Ecto neural progenitor cell (in vitro differentiated cells): ENCODE results near the gene TMEM174.

Experiments used
- DNase-seq: peaks from one replicate; pipeline ENCODE4 v3.0.0-alpha.2; 2018; ENCODE audit warnings: low spot score

TMEM174 gene

DNA sequence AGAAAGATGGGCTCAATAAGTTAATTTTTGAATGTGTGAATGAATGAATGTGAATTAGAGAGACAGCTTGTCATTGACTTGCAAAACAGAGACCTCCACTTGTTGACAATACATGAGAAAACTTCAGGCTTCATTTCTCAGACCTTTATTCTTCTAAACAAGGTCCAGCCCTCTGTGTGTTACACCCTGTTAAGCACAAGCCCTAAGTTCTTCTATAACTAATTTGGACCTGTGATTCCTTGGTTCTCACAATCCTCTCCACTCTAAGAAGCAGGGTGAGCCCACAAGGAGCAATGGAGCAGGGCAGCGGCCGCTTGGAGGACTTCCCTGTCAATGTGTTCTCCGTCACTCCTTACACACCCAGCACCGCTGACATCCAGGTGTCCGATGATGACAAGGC lies at the start of gene TMEM174:
Gene TMEM174 (plus strand): TSS at position 243 of the 400 bp plus-strand sequence. CDS start 51 bp downstream, at position 294.
- DNase-seq = no peak

DNA sequence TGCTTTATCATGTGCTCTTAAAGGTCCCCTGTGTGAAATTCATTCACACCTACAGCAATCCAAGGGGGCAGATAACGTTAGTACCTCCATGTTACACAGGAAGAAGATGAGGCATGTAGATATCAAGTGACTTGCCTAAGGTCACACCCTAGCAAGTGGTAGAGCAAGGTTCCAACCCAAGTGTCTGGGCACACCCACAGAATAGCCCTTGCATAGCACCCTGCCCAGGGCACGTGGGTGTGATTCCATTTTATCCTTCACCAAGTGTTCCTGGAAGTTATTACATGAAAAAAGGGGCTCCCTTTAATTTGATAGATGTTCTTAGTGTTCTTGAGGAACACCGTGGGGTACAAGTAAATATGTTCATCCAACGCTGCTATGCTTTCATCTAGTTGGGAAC lies 47.7 kb upstream of the TMEM174 start:
- DNase-seq = no peak

DNA sequence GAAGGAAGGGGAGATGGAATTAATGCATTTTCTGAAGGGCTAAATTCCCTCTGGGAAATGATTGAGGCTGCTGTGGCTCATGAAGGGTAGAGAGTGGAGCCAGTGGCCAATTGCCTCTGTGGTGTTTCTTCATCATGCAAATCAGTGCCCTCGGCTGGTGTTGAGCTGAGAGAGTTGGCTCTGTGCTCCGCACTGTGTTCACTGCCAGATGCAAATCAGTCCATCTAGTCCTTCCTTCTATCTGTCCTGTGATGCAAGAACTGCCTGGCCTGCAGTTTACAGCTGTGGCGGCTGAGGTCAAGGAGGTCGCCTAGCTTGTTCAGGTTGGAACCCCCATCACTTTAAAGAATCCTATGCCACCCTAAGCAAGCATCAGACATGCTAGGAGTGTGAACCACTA lies 46.6 kb upstream of the TMEM174 start:
- DNase-seq = no peak

- no peak for DNase-seq
Observed at GRCh38 chr5:73126957-73127356, 46.0 kb upstream of the TMEM174 start.

DNA sequence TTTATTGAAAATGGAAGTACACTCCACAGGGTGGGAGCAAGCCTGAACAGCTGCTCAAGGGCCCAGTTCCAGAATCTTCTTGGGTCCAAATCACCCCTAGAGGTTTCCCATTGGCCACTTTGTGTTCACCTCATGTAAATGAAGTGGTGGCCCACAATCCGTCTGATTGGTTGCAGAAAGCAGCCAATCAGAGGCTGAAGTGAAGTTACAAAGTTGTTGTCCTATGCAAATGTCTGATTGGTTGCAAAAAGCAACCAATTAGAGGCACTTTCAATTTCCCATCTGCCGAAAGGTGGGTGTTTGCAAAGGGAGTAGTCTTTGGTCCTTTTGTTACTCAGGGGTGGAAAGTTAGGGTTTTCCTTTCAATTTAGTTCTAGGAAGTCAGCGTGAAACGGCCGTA lies 43.9 kb upstream of the TMEM174 start:
- peak; percentile 7 for DNase-seq

GRCh38 chr5:73130811-73131210 lies 42.2 kb upstream of the TMEM174 start:
- no peak for DNase-seq

GRCh38 chr5:73131711-73132425 lies 41.1 kb upstream of the TMEM174 start:
- DNase-seq = no peak

- DNase-seq = no peak
Observed at GRCh38 chr5:73132759-73133158, 40.2 kb upstream of the TMEM174 start.

DNA sequence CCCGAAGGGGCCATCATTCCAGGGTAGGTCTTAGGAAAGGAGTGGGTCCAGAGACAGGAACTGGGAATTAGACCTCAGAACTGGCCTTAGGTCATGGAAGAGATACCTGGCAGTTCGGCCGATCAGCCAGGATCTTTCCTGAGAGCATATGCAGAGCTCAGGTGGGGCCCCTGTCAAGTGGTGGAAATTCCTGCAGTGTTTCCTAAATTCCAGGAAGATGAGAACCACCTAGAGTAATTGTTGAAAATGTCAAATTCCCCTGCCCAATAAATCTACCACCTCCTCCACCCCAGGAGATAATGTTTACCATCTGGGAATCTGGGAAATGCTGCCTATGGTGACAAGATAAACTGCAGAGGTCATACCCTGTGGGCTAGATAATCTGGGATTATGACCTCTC lies 38.0 kb upstream of the TMEM174 start:
- peak; percentile 30 for DNase-seq

GRCh38 chr5:73135429-73136054 lies 37.5 kb upstream of the TMEM174 start:
- DNase-seq = peak; percentile 49

- DNase-seq = peak; percentile 49
Observed at GRCh38 chr5:73136055-73136562, 36.9 kb upstream of the TMEM174 start.

DNA sequence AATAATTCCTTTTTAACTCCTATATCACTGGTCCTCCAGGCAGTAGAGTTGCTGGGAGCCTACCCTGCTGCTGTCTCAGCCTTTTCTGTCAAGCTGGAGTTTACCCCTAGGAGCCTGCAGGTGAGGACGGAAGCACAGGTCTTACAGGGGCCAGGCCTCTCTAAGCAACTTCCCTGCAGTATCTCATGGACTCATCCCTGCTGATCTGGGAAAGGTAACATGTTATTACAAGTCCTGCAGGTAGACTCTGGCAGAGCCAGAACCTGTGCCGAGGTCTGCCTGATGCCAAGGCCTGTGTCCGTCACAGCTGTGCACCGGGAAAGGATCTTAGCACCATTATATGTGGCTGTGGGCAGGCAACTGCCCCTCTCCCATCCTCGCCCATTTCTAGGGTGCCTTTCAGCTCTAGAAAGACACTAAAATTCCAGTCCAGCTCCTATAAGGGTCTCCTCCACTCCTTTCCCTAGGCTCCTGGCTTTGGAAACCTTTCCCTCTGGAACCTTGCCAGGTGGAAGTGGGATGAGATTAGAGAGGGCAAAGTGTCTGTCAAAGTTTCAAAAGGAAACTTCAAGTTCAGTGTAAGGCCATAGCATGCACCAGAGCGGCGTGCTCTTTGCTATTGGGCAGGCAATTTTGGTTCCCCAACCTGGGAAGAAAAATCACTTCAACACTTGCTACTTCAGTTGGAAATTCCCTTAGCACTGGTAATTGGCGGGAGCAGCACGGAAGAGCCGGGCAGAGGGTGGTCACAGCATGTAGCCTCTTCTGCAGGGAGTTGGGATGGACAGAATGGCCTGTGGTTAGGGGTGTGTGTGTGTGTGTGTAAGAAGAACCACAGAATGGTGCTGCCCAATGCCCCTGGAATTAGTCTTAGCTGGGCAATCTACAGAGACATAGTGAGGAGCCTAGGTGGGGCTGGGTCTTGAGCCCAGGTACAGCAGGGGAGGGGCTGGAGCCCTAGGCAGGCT lies 35.1 kb upstream of the TMEM174 start:
- no peak for DNase-seq

DNA sequence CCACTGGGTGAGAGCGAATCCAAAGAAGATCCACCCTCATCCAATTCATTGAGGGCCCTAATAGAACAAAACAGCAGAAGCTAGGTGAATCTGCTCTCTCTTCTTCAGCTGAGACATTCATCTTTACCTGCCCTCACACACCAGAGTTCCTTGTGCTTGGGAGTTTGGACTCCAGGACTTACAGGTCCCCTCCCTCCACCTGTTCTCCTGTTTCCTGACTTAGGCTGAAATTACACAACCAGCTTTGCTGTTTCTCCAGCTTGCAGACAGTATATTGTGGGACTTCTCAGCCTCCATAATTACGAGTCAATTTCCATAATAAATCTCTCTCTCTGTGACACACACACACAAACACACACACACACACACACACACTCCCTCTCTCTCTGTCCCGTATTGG lies 33.5 kb upstream of the TMEM174 start:
- no peak for DNase-seq

DNA sequence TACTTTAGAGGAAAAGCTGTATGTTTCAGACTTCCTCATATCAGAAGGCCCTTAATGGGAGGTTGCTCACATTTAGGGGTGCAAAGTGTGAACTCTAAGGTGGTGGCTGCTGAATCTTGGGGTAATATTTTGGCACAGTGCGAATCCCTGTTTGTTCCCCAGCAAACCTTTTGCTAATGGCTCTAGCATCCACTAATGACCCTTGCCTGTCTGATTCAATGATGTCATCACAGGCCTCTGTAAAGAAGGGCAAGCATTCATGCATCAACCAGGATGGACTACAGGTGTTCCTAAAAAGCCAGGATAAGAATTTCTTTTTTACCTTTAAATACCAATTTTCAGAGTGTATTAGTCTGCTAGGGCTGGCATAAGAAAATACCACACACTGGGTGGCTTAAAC lies 32.2 kb upstream of the TMEM174 start:
- DNase-seq = no peak

GRCh38 chr5:73142035-73142434 lies 31.0 kb upstream of the TMEM174 start:
- no peak for DNase-seq

DNA sequence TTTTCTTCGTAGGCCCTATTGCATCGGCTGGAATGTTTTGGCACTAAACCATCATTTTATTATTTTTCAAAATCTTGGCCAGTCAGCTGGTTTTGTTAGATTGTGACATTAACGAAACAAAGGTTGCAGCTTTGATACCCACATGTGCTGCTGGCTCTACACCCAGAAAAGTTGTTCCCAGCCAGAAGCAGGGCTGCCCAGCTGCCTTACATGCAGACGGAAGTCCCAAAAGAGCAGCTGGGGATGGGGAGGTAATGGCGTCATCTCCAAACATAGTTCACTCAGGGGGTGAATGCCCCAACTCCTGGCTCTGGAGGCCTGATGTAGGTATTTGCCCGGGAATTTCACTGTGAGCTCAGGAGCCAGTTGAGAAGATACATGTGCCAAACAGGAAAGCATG lies 29.3 kb upstream of the TMEM174 start:
- no peak for DNase-seq

- no peak for DNase-seq
Observed at GRCh38 chr5:73149540-73149939, 23.5 kb upstream of the TMEM174 start.

DNA sequence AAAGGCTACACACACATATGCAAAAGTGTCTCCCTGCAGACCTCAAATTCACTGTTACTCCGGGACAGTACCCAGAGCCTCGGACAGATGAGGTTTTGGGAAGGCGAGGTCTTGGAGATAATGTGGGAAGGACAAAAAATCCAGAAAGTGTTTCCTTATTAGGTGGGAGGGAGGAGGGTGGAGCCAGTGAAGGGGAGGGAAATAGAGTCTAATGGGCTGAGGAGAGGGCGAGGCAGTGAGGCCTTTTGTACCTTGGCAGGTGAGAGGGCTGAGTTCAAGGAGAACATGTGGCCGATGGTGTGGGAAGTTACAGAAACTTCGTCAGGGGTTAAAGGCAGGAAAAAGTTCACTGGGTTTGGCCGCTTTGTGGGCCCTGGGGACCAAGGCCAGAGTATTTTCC lies 22.1 kb upstream of the TMEM174 start:
- no peak for DNase-seq

- DNase-seq = no peak
Observed at GRCh38 chr5:73151766-73152410, 21.1 kb upstream of the TMEM174 start.

GRCh38 chr5:73152411-73153388 lies 20.3 kb upstream of the TMEM174 start:
- DNase-seq = no peak

GRCh38 chr5:73153513-73153912 lies 19.5 kb upstream of the TMEM174 start:
- DNase-seq = no peak
